ENCODE data around the gene IKBKE. TPM values are rescaled to one million over a fixed set of nuclear protein-coding genes. Genes with fewer than 3 reads are reported as not detected.

The IKBKE gene
- total RNA-seq, 1 experiment from 2014 or later, result 6.6 TPM

GRCh38 chr1:206506405-206507283 lies 36.4 kb downstream of the IKBKE start:
- Histone ChIP-seq H3K23ac (ENCODE audit: insufficient read length, low read depth, low read length) (no peak overlapping the region), H3T11ph (ENCODE audit: low read length) (no peak overlapping the region), H4K8ac (replicated peaks; ENCODE audit: insufficient read length, low read depth, low read length) (no peak overlapping the region), H2AK5ac (ENCODE audit: insufficient read length, low read length) (no peak overlapping the region), H3K79me1 (ENCODE audit: insufficient read depth, low read depth, low read length, poor library complexity, severe bottlenecking) (no peaks in the 10 kb centered on the region), H4K91ac (ENCODE audit: insufficient read length, low read depth, low read length) (no peak overlapping the region), H3K9ac (ENCODE audit: extremely low read depth, insufficient read length, low read length) (no peak overlapping the region), H3K4me1 (ENCODE audit: insufficient read depth, low read length) (no peaks in the 10 kb centered on the region; the same call in 1 of the 2 replicates), H3K27ac (ENCODE audit: insufficient read length, low read depth, low read length) (no peak overlapping the region), H2AFZ (ENCODE audit: low read length) (no peak overlapping the region), H3K4ac (ENCODE audit: low read depth, low read length) (no peak overlapping the region), H4K20me1 (ENCODE audit: control insufficient read depth, insufficient read depth, insufficient read length) (no peaks in the 10 kb centered on the region), H3K23me2 (ENCODE audit: insufficient read length, low read depth, low read length, poor library complexity, severe bottlenecking) (peaks cover 9% of the 10 kb centered on the region), H3K14ac (ENCODE audit: insufficient read depth, low read length) (no peak overlapping the region), H3K56ac (ENCODE audit: insufficient read length, low read depth, low read length) (no peak overlapping the region), H3K4me2 (ENCODE audit: insufficient read depth, insufficient read length, low read length) (peak overlapping the region; percentile 49), H2BK5ac (ENCODE audit: insufficient read length, low read length) (no peak overlapping the region), H2BK120ac (ENCODE audit: low read depth, low read length, poor library complexity, severe bottlenecking) (no peak overlapping the region), H3K79me2 (ENCODE audit: insufficient read depth, low read length) (no peaks in the 10 kb centered on the region), H2BK20ac (ENCODE audit: low read depth, low read length, poor library complexity, severe bottlenecking) (no peak overlapping the region), H3K9me3 (ENCODE audit: control insufficient read depth, low read depth, low read length) (no peaks in the 10 kb centered on the region), H2BK15ac (ENCODE audit: low read depth, low read length) (no peak overlapping the region), H4K5ac (ENCODE audit: insufficient read length, low read depth, low read length) (no peak overlapping the region), H2BK12ac (ENCODE audit: insufficient read length, low read depth, low read length) (no peak overlapping the region), H3K27me3 (ENCODE audit: insufficient read depth, low read length) (peaks cover 20% of the 10 kb centered on the region), H3K18ac (ENCODE audit: insufficient read length, low read depth, low read length) (no peak overlapping the region)
- no peak for TF ChIP-seq CTCF (conservative IDR thresholded peaks at IDR 0.05)
- no peak overlapping the region for H3K27ac Mint-ChIP-seq
- no peaks in the 10 kb centered on the region; a peak in 1 of 5 replicates for H3K9me3 Mint-ChIP-seq
- no CpG with 5 or more reads among the region's 48 CpGs for WGBS (ENCODE audit: extremely low coverage, insufficient read length, low lambda C conversion rate)
- H3K4me3 Mint-ChIP-seq, result peak overlapping the region; percentile 63 to 79
- H3K4me1 Mint-ChIP-seq, result peaks cover 14 to 22% of the 10 kb centered on the region in 2 experiments
- H3K36me3 Mint-ChIP-seq (ENCODE audit: insufficient read depth in 1 of 3, low read depth in 3 of 3), result no peaks in the 10 kb centered on the region; a peak in 1 of 7 replicates
- H3K27me3 Mint-ChIP-seq (ENCODE audit: low read depth), result peaks cover 94% of the 10 kb centered on the region
- DNase-seq, result no peak

Data from H9 (cell line).